GM18517 (cell line): ENCODE data around the gene HNRNPUL2.

ENCODE experiments used
- ATAC-seq: cut with Tn5 transposase; IDR thresholded peaks from one replicate; pipeline ENCODE4 v1.9.1; 2021; ENCODE audit warnings: mild to moderate bottlenecking, moderate library complexity; ENCODE audit not compliant: unreplicated experiment

HNRNPUL2 gene

DNA sequence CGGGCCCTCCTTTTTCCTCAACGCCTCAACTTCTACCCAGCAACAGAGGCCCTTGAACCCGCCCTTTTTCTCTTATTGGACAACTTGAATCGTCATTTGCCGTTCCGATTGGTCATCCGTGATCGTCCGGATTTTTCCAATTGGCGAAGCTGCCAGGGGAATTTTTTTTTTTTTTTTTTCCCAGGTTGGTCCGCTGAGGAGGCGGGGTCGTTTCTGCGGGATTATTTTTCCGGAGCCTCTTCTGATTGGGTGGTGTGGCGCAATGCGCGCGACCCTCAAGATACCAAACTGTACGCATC, 564 bp upstream of the HNRNPUL2 start:
- ATAC-seq = peak; percentile 61

DNA sequence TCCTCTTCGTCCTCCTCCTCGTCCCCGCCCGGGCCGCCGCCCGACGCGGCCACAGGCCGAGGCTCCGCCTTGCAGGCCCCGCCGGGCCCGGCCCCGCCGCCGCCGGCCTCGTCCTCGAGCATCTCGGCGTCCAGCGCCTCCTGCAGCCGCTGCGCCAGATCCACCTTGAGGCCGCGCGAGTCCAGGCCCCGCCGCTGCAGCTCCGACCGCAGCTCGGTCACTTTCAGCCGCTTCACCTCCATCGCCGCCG, 417 bp downstream of the HNRNPUL2 start:
- no peak for ATAC-seq

DNA sequence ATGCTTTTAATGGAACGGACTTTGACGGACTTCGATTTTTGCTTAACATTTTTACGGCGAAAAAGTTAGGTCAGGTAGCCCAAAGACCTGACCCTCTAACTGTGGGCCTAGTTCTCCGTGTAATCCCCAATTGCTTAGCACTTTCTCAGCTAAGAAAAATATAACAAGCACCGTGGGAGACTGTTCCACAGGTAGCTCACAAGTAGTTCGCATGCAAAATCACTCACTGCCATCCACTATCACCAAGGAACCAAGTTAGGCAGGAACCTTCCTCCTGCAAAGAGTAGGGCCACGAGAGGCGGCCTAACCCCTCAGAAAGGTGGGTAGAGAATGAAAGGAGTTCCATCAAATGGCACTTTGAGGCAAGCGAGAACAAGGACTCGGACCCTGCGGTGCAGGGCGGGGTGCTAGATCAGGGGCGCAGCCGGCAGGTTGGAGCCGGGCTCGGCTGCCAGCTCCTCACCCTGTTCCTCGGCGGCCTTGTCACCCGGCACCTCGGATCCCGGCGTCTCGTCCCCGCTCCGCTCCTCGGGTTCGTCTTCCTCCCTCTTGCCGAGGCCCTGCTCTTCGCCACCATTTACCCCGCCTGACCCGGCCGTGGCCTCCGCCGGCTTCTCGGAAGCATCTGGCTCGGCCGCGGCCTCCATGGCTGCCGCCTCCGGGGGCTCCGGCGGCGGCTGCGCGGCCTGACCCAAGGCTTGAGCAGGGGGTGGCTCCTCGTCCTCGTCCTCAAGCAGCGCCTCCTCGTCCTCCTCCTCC, 922 bp downstream of the HNRNPUL2 start:
- ATAC-seq = peak; percentile 1

DNA sequence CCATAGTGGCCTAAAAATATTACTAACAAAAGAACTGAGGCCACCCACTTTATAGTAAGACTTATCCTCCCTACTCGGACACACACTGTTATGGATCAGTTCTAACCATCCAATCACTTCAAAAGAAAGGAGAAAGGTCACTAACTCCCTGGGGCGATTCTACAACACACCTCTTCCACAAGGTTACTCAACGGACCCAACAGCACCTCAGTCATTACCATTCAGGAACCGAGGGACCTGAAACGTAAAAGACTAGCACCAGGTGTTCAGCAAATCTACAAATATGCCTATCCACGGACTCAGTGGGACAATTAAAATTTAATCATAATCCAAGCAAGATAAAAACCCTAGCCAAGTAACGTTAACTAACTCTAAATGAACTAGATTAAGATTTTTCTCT, 1.6 kb downstream of the HNRNPUL2 start:
- ATAC-seq = no peak

DNA sequence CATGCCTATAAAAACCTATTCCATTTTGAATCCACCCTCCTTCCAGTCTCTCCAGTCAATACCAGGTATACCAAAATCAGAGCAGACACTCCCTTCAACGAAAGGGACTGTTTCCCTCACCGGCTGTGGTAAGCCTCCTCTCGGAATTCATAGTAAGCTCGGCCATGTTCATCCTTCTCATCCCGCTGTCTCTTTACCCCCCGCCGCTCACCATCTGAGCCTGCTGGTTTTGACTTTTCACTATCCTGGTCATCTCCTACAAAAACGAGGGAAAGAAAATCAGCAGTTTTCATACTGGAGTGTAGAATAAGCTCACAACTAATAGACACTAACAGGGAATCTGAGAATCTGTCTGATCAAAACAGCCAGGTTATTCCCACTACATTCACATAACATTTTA, 3.1 kb downstream of the HNRNPUL2 start:
- no peak for ATAC-seq

DNA sequence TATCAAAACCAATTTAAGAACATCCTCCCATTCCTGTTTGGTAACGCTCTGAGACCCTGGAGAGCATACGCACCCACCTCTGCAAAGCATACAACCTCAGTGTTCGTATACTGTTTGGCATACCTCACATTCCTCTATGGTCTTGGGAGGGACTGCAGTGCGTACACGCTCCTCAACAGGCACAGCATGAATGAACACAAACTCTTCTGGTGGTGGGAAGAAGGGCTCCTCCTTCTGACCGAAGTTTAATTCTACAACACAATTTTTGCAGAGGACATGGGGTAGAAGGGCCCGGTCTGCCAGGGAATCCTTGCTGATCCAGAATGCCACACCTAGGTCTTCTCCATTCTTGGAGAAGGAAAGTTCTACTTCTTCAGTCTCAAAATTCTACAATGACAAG, 5.3 kb downstream of the HNRNPUL2 start:
- no peak for ATAC-seq

DNA sequence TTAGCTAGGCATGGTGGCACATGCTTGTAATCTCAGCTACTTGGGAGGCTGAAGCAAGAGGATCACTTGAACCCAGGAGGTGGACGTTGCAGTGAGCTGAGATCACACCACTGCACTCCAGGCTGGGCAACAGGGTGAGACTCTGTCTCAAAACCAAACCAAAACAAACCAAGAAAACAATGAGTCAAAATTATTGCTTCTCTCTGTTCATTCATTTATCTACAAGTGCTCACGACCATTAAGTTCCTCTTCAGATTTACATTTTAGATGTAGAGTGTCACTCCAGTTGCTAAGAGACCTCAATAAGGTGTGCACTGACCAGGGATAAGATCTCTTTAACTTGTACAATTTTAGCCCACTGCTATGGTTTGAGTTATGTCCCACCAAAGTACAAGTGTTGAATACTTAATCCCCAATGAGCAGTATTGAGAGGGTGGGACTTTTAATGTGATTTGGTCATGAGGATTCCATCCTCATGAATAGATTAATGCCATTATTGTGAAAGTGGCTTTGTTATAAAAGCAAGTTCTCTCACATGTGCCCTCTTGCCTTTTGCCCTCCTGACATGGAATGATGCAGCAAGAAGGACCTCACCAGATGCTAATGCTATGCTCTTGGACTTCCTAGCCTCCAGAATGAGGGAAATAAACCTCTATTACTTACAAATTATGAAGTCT, 7.8 kb downstream of the HNRNPUL2 start:
- ATAC-seq = no peak

DNA sequence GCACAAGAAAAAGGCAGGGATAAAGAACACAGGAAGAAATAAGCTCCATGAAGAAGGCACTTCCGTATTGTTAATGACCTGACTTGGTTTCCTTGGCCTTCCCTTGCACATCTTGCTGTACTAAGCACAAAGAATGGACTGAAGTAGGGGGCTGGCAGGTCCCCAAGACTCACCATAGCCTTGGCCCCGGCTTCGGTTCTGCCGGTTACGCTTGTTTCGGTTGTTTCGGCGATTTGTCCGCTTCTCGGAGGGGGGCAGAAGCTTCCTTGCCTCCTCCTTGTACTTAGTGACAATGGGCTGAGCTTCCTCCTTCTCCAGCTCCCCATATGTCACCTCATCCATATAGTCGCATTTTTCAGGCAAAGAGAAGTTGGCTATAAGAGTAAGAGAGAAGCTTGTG, 10.4 kb downstream of the HNRNPUL2 start:
- ATAC-seq = no peak

DNA sequence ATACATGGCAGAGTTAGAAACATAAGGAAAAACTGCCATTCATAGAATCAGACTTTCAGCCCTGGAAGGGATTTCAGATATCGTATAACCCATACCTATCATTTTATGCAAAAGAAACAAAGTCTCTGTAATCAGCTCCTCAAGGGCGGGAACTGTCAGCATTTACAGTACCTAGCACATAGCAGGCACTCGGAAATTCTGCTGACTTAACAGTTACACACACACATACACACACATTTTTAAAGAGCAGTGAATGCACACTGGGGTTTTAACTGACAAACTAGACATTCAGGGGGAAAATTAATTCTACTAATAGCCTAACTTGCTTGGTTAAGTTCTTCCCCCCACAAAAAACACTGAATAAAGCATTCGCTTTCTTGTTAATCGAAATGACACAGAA, 11.1 kb downstream of the HNRNPUL2 start:
- no peak for ATAC-seq

DNA sequence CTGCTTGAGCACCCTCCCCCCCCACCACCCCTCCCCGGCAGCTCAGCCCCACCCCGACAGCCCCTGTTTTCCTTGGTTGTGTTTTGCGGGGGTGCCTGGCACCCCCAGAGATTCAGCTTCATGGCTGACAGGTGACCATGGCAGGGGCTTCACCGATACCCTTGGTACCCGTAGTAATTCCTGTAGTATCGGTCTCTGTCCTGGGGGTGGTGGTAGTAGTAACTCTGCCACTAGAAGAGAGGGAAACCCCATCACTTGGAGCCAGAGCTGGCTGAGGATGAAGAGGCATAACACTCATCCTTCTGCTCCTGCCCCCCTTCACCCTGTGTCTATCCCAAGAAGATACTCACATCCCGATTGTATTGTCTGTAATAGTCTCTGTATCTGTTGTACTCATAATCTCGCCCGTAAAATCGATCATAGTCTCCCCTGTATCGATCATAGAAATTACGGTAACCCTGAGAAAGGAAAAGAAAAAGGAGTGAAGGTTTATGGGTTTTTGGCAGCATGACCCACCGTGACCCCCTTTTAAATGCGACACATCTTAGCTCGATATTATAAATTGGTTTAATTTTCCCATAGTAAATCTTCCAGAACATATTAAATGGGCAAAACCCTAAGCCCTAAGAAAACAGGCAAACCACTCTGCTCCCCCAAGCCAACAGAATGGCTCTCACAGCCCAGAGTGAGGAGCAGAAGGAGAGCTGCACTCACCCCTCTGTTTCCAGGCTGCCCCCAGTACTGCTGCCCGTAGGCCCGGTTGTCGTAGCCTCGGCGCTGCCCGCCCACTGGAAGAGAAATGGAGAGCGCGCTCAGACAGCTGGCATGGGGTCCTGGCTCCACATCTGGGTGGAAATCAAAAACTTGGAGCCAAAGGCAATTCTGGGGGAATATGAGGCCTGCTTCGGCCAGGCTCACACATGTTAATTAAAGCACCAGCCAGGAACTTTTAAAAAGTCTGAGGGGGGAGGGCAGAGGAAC, 11.8 kb downstream of the HNRNPUL2 start:
- ATAC-seq = no peak

DNA sequence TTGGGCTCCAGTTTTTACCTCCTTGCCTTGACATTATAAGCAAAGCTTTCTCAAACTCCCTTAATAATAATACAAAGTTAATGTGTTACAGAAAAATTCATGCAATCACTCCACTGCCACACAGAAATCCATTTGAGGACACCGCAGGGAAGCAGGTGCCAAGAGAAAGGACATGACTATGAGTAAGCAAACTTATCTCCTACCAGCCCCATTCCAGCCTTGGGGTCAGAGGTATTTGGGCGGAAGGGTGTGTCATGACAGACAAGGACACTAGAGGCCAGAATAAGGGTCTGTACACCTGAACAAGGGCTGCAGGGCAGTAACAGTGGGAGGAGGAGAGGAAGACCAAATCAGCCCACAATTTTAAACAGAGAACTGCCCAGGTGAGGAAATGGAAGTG, 13.9 kb downstream of the HNRNPUL2 start:
- no peak for ATAC-seq

DNA sequence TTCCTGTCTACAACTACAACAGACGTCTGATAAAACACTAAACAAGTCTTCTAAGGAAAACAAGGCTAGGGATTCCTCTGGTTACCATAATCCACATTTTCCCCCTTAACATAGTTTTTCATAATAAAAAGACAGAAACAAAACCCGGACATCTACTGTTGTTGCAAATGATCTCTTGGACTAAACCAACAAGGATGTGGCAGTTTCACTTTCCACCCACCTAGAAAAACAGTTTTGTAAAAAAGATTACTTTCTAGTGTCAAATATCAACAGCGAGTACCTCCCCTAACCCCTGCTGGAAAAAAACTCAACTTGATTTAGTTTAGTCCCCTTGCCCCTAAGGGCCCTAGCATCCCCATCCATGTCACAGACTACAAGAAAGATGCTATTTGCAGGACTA, 14.4 kb downstream of the HNRNPUL2 start:
- no peak for ATAC-seq

DNA sequence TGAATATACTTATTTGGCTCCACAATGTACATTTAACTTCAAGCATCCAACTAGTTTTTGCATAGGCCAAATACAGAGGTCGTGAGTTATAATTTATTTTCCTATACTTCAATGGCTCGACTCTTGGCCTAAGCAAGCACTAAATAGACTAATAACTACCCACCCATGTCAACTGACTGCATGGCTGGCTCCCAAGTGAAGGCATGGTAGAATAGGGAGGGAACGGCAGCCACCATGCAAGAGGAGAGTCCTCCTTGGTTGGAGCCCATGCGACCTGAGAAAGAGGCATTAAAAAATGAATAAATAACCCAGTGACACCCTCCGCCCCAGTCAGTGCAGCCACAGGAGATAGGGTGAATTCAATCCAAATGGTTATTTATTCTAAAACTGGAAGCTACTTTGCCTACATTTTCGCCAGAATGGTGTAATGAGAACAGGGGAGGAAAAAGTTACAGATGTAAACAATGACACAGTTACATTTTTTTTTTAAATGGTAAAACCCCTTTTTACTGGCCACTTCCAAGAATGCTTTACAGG, 14.9 kb downstream of the HNRNPUL2 start:
- no peak for ATAC-seq

DNA sequence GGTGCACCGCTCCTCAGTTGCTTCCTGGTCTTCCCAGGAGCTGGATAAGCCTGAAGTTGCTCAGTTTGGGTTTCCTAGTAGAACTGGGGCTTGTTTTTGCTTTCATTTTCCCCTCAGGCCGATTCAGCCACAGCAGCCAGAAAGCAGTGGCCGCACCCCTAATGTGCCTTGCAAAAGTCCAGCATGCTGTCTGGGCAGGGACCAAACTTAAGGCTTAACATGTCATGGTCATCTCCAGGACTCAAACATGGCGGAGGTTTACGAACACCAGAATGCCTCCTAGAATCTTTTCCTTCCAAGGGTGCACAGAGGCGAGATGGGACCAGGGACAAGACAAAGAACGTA, 17.3 kb downstream of the HNRNPUL2 start:
- no peak for ATAC-seq

DNA sequence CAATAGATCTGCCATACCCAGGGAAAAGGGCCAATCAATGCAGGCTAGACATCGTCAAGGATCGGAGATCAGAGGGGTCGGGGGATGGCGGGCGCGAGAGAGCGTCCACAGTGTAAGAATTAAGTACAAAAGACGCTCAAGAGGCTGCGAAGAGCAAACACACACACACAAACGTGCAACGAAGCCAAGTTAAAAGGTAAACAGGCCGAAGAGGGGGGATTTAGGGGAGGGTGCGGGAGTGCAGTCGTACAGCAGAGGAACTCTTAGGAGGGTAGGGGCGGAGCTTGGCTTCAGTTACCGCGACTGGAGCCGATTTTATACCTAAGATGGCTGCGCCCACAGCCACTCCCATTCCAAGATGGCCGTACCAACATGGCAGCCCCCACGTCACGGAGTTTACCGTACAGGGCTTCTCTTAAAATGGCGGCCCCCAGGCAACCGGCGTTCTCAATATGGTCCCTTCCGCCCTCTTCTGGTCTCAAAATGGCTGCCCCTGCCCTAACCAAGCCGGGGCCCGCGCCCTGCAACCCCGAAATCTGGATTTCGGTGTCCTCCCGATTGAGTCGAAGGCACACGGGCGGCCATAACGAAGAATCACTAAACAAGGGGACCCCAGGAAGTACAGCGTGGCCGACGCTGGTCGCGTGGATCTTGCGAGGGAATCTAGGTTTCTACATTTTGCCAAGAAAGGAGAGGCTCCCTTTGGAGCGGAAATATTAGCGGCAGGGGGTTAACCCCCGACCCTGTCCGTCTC, 17.8 kb downstream of the HNRNPUL2 start:
- peak; percentile 70 for ATAC-seq

DNA sequence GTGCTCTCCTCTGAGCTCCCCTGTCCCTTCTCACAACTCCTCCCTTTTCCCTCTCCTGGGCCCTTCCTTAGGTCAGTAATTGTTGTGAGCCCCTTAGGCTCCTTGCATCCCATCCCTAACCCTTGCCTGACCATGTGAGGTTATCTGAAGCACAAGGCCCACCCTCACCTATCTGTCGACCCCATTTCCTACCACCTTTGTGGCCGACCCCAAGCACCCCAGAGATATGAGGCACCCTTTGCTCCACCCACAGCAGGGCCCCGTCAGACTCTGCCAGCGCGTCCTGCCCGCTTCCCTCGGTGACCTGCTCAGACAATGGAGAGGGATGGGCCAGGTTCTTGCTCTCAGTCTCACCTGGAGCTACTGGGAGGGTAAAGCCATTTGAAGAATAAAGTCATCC, 18.5 kb downstream of the HNRNPUL2 start:
- no peak for ATAC-seq

DNA sequence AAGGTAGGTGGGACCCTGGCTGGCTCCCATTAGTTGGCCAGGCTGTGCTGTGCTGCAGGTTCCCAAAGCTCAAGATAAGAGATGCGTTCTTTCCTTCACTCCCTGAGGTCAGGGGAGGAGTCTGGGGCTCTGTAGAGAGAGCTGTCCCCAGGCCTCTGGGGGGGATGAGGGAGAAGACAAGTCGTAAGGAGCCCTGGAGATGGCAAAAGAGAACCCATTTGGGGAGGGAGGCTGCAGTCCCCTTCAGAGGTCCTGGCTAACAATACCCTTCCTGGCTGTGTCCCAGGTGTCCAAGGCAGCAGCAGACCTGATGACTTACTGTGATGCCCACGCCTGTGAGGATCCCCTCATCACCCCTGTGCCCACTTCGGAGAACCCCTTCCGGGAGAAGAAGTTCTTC, 18.9 kb downstream of the HNRNPUL2 start:
- ATAC-seq = no peak

DNA sequence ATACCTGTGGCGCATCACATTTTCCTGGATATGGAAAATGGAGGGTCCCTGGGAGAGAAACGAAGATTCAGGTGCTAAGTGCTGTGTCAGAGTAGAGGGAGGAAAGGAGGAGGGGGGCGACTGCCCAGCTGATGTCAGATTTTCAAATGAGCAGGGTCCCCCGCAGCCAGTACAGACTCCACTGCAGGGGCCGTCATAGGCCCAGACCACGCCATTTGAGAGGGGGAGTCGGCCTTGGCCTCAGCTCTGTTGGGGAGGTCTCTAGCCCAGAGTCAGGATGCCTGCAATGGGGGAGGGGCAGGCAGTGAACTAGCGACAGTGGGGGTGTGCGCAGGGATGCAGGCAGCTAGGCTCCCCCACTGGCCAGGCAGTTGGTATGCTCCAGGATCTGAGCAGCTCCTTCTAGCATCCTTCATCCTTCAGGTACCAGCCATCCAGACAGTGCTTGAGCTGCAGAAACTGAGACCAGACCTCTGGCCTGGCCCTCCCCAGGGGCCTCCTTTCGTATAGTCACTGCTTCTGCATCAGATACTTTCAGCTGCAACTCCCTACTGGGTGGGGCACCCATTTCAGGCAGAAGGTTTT, 19.9 kb downstream of the HNRNPUL2 start, which contains the start of the genes BSCL2 and GNG3:
Gene BSCL2, minus strand, starts transcription at position 148 of the 585 bp plus-strand sequence. CDS start 229 bp downstream, outside the sequence.
Gene GNG3, plus strand, starts transcription at position 400 of the 585 bp plus-strand sequence. CDS start 620 bp downstream, outside the sequence.
- ATAC-seq = no peak

DNA sequence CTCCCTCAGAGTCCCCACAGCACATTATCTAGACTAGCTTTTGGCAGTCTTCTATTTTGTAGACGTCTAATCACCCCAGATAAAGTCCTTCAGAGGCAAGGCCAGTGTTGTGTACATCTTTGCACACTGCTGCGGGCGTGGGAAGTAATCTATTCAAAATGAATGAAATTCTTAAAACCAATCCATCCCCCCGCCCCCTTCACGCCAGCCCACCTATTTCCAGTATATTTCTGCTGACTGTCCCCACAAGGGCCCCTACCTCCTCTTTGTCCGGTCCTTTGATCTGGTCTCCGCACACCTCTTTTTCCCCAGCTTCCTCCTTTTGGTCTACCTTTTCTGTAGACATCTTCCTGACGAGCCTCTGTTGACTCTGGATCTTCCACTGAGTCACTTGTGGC, 20.4 kb downstream of the HNRNPUL2 start:
- ATAC-seq = no peak
